ENCODE measurements around the gene PELI1.

PELI1 gene

GRCh38 chr2:64128406-64128805 lies 15.8 kb downstream of the PELI1 start:
- DNase-seq (ENCODE audit: extremely low read depth, low read depth), result no peak
- no peak for TF ChIP-seq CTCF (IDR thresholded peaks at IDR 0.05; ENCODE audit: low read depth, low read length, missing control alignments)
- H3K4me3 ChIP-seq (replicated peaks; ENCODE audit: low read depth, low read length), result no peak overlapping the region

GRCh38 chr2:64127119-64127518 lies 17.1 kb downstream of the PELI1 start:
- TF ChIP-seq CTCF (IDR thresholded peaks at IDR 0.05; ENCODE audit: low read depth, low read length, missing control alignments), result no peak
- DNase-seq (ENCODE audit: extremely low read depth, low read depth), result no peak
- no peak overlapping the region for H3K4me3 ChIP-seq (replicated peaks; ENCODE audit: low read depth, low read length)

- no peak for TF ChIP-seq CTCF (IDR thresholded peaks at IDR 0.05; ENCODE audit: low read depth, low read length, missing control alignments)
- H3K4me3 ChIP-seq (replicated peaks; ENCODE audit: low read depth, low read length), result no peak overlapping the region
- DNase-seq (ENCODE audit: extremely low read depth, low read depth), result no peak
These were observed 17.6 kb downstream of the PELI1 start for GRCh38 chr2:64126601-64127000.

- TF ChIP-seq CTCF (IDR thresholded peaks at IDR 0.05; ENCODE audit: low read depth, low read length, missing control alignments), result no peak
- no peak for DNase-seq (ENCODE audit: extremely low read depth, low read depth)
- H3K4me3 ChIP-seq (replicated peaks; ENCODE audit: low read depth, low read length), result no peak overlapping the region
These were observed 19.6 kb downstream of the PELI1 start for GRCh38 chr2:64124571-64124970.

GRCh38 chr2:64124168-64124567 lies 20.1 kb downstream of the PELI1 start:
- no peak for TF ChIP-seq CTCF (IDR thresholded peaks at IDR 0.05; ENCODE audit: low read depth, low read length, missing control alignments)
- DNase-seq (ENCODE audit: extremely low read depth, low read depth), result no peak
- H3K4me3 ChIP-seq (replicated peaks; ENCODE audit: low read depth, low read length), result no peak overlapping the region

GRCh38 chr2:64123740-64124139 lies 20.5 kb downstream of the PELI1 start:
- no peak for TF ChIP-seq CTCF (IDR thresholded peaks at IDR 0.05; ENCODE audit: low read depth, low read length, missing control alignments)
- DNase-seq (ENCODE audit: extremely low read depth, low read depth), result no peak
- H3K4me3 ChIP-seq (replicated peaks; ENCODE audit: low read depth, low read length), result no peak overlapping the region

GRCh38 chr2:64122358-64122757 lies 21.9 kb downstream of the PELI1 start:
- TF ChIP-seq CTCF (IDR thresholded peaks at IDR 0.05; ENCODE audit: low read depth, low read length, missing control alignments), result no peak
- DNase-seq (ENCODE audit: extremely low read depth, low read depth), result no peak
- no peak overlapping the region for H3K4me3 ChIP-seq (replicated peaks; ENCODE audit: low read depth, low read length)

Measured in HFF-Myc (cell line).